K562 (cell line): ENCODE data around the gene MTSS2. TPM values are rescaled to one million over a fixed set of nuclear protein-coding genes. Genes with fewer than 3 reads are reported as not detected.

Experiments
- ATAC-seq: fragments of 200-7000 bp; cut with Tn5 transposase; 3 replicates; pipeline ENCODE4 v1.9.1; 2020; ENCODE audit warnings: moderate library complexity
- BruUV-seq: library from RNA; stranded (reverse); fragments of 400-500 nt; replicated peaks from 2 replicates; lab custom pipeline; 2021; lab: Mats Ljungman, UMichigan
- CTCF ChIA-PET: fragments of 300-600 bp; formaldehyde crosslinking; extraction: SDS; loops from one replicate; lab custom pipeline; 2021; ENCODE audit warnings: low intra/inter-chr PET ratio; lab: Yijun Ruan, JAX
- POLR2A ChIA-PET: fragments of 300-600, 350-650 bp; sonication (Branson Sonifier 250); formaldehyde crosslinking; extraction: SDS; loops from one replicate; lab custom pipeline; 2021; ENCODE audit warnings: antibody characterized with exemption, inconsistent platforms; lab: Yijun Ruan, JAX
- DNase-seq, 4 experiments: peaks; one replicate each; pipeline versions ENCODE4 v3.0.0 to v3.0.0-alpha.2; 2011 to 2018; ENCODE audit warnings: low spot score in 3 of 4, mixed read lengths in 3 of 4; ENCODE audit errors: extremely low read depth in 1 of 4
- FAIRE-seq: peaks from 2 replicates; lab custom pipeline; 2011; peaks lifted over from hg19 to GRCh38; lab: Jason Lieb, UNC
- H2AFZ ChIP-seq: 2 replicates; pipeline ENCODE4 v1.6.0; 2011; ENCODE audit warnings: low read depth, low read length, control low read depth, inconsistent platforms
- H3K27ac ChIP-seq: fragments of 200-600 bp; 3 replicates; pipeline ENCODE4 v1.8.0; 2011; ENCODE audit warnings: low read depth, mild to moderate bottlenecking, control low read depth, inconsistent platforms, low read length, moderate library complexity, mixed read lengths; ENCODE audit errors: extremely low read depth
- H3K27me3 ChIP-seq, 2 experiments: fragments of 300-600 bp in 1 of 2; 2 replicates in 1 of 2; 3 replicates in 1 of 2; pipeline versions ENCODE4 v1.6.0 to v1.8.0; 2011; ENCODE audit warnings: inconsistent platforms in 2 of 2, low read length in 2 of 2, mild to moderate bottlenecking in 1 of 2, mixed read lengths in 1 of 2, moderate library complexity in 1 of 2; ENCODE audit not compliant: control insufficient read depth in 2 of 2, insufficient read depth in 2 of 2
- H3K36me3 ChIP-seq: fragments of 300-600 bp; 3 replicates; pipeline ENCODE4 v1.8.0; 2011; ENCODE audit warnings: mild to moderate bottlenecking, low read length, inconsistent platforms; ENCODE audit not compliant: control insufficient read depth, insufficient read depth
- H3K4me1 ChIP-seq, 2 experiments: fragments of 200-600 bp in 1 of 2; replicated peaks in 1 of 2; 2 replicates in 1 of 2; 3 replicates in 1 of 2; pipeline versions ENCODE4 v1.5.1 to v1.8.0; 2011; ENCODE audit warnings: inconsistent platforms in 2 of 2, low read length in 2 of 2, mild to moderate bottlenecking in 1 of 2, mixed read lengths in 1 of 2, moderate library complexity in 1 of 2; ENCODE audit not compliant: control insufficient read depth in 2 of 2, insufficient read depth in 2 of 2
- H3K4me2 ChIP-seq: 2 replicates; pipeline ENCODE4 v1.6.1; 2011; ENCODE audit warnings: low read length, control low read depth, inconsistent platforms, mixed read lengths; ENCODE audit not compliant: insufficient read depth
- H3K4me3 ChIP-seq: fragments of 200-600 bp; sonication (generic), shearing (Covaris generic); 2 replicates; pipeline ENCODE4 v1.5.1; 2016; ENCODE audit warnings: control low read depth, inconsistent platforms
- H3K79me2 ChIP-seq: fragments of 200-600 bp; 3 replicates; pipeline ENCODE4 v1.8.0; 2011; ENCODE audit warnings: low read length, inconsistent platforms; ENCODE audit not compliant: control insufficient read depth, insufficient read depth
- H3K9ac ChIP-seq, 2 experiments: 2 replicates each; pipeline versions ENCODE4 v1.6.0 to v1.6.1; 2011; ENCODE audit warnings: low read depth in 2 of 2, low read length in 2 of 2, control low read depth in 1 of 2, inconsistent platforms in 1 of 2, mild to moderate bottlenecking in 1 of 2, mixed read lengths in 1 of 2; ENCODE audit not compliant: insufficient read depth in 1 of 2
- H3K9me1 ChIP-seq: one replicate; pipeline ENCODE4 v1.6.0; 2011; ENCODE audit warnings: inconsistent platforms, mild to moderate bottlenecking, low read length, moderate library complexity; ENCODE audit not compliant: control insufficient read depth, insufficient read depth
- H3K9me3 ChIP-seq: replicated peaks from 2 replicates; pipeline ENCODE4 v1.5.1; 2011; ENCODE audit warnings: low read depth, low read length, inconsistent platforms; ENCODE audit not compliant: control insufficient read depth, insufficient read depth
- H4K20me1 ChIP-seq: replicated peaks from 2 replicates; pipeline ENCODE4 v1.6.1; 2011; ENCODE audit warnings: low read length, inconsistent platforms, mixed read lengths; ENCODE audit not compliant: control insufficient read depth, insufficient read depth
- ATF3 ChIP-seq, 2 experiments: fragments of 450-650 bp in 1 of 2; sonication (generic) in 1 of 2; formaldehyde crosslinking in 1 of 2; IDR thresholded peaks in 1 of 2; conservative IDR thresholded peaks in 1 of 2; 2 replicates each; pipeline versions ENCODE4 v1.6.1 to v1.8.1; 2016 to 2023; ENCODE audit warnings: mild to moderate bottlenecking in 2 of 2, moderate library complexity in 2 of 2, inconsistent platforms in 1 of 2, missing genetic modification reagents in 1 of 2
- DLX4 ChIP-seq: fragments of 250-450 bp; sonication (Bioruptor Pico); IDR thresholded peaks from 2 replicates; pipeline ENCODE4 v1.6.1; 2021; ENCODE audit warnings: mild to moderate bottlenecking
- E2F1 ChIP-seq: sonication (generic); formaldehyde crosslinking; IDR thresholded peaks from 2 replicates; pipeline ENCODE4 v1.8.1; 2023; ENCODE audit warnings: mild to moderate bottlenecking, missing genetic modification reagents, moderate library complexity
- KLF16 ChIP-seq: IDR thresholded peaks from 2 replicates; pipeline ENCODE4 v1.6.1; 2016; ENCODE audit warnings: antibody characterized with exemption
- MECOM ChIP-seq: fragments of 250-450 bp; sonication (Bioruptor Pico); IDR thresholded peaks from 2 replicates; pipeline ENCODE4 v1.8.0; 2022; ENCODE audit warnings: inconsistent platforms
- NONO ChIP-seq, 2 experiments: fragments of 200-400 bp in 1 of 2; fragments of 450-650 bp in 1 of 2; formaldehyde crosslinking in 1 of 2; IDR thresholded peaks; 2 replicates each; pipeline ENCODE4 v1.6.1; 2017; ENCODE audit warnings: low read depth in 2 of 2, mild to moderate bottlenecking in 2 of 2, moderate library complexity in 2 of 2, low read length in 1 of 2
- PHF8 ChIP-seq: fragments of 200-600 bp; sonication (generic); IDR thresholded peaks from 2 replicates; pipeline ENCODE4 v1.6.1; 2012; ENCODE audit warnings: mixed run types, mild to moderate bottlenecking, inconsistent platforms, low read length, moderate library complexity, borderline replicate concordance
- PYGO2 ChIP-seq: fragments of 450-650 bp; IDR thresholded peaks from 2 replicates; pipeline ENCODE4 v1.6.1; 2016; ENCODE audit warnings: mild to moderate bottlenecking, missing genetic modification characterization, moderate library complexity, missing compliant biosample characterization
- RBM39 ChIP-seq: fragments of 200-400 bp; formaldehyde crosslinking; optimal IDR thresholded peaks from 2 replicates; pipeline ENCODE3; 2018; ENCODE audit warnings: low read depth, low read length
- RFX1 ChIP-seq: fragments of 450-650 bp; IDR thresholded peaks from 2 replicates; pipeline ENCODE4 v1.6.1; 2016; ENCODE audit warnings: mild to moderate bottlenecking, moderate library complexity
- WGBS: fragments of 100-300 bp; shearing (Covaris generic); methylation state at CpG from one replicate; pipeline ENCODE4 v1.1.6; 2016; ENCODE audit warnings: low coverage, mixed read lengths; ENCODE audit not compliant: insufficient coverage; ENCODE audit errors: missing lambda C conversion rate; 5-methylcytosine and 5-hydroxymethylcytosine counted together
- in situ Hi-C: fragments of 300-500 bp; cut with MboI; formaldehyde crosslinking; loops from 4 replicates; pipeline ENCODE4 v1.15.0; 2018; ENCODE audit warnings: inconsistent platforms, mixed read lengths
- intact Hi-C: fragments of 100-400 bp; cut with micrococcal nuclease; formaldehyde crosslinking; loops from 2 replicates; pipeline ENCODE4 v1.14.2; 2022
- polyA plus RNA-seq, 8 experiments: library from polyadenylated mRNA; depleted of rRNA in 4 of 8; stranded (reverse) in 5 of 8; unstranded in 3 of 8; fragments of >200 nt; fragmentation: Nextera tagmentation in 2 of 8; fragmentation: Illumina TruSeq in 1 of 8; extraction: Ambion mirVana in 2 of 8; extraction: Trizol in 1 of 8; gene quantifications; 2 replicates each; pipeline versions ENCODE4 v1.2.1 to v1.2.3, GENCODE V29; 2011 to 2014; ENCODE audit warnings: inconsistent platforms in 1 of 8, missing spikeins in 1 of 8
- total RNA-seq, 7 experiments: library from RNA; depleted of rRNA in 6 of 7; stranded (reverse); fragments of >200 nt in 6 of 7; fragmentation: Illumina TruSeq in 2 of 7; extraction: Trizol in 2 of 7; gene quantifications; 2 replicates each; pipeline versions ENCODE4 v1.2.1 to v1.2.3, GENCODE V29; 2011 to 2021; ENCODE audit warnings: low replicate concordance in 1 of 7

Gene MTSS2
- total and polyA plus RNA-seq, 9 of the 15 experiments (the other 6 are each of a cell fraction or from before 2014, with no cell fraction given), result 0.11 to 60.3 (median 16.9) TPM

GRCh38 chr16:70649300-70649699, 36.6 kb downstream of the MTSS2 start:
- no peak overlapping the region for H3K4me3 ChIP-seq
- H3K4me2 ChIP-seq, result no peak overlapping the region
- H3K27me3 ChIP-seq, result peaks cover 17 to 32% of the 10 kb centered on the region in 2 experiments; a peak in 3 of 5 replicates
- DNase-seq, result no peak
- in situ Hi-C loops, result no loop called here
- CTCF ChIA-PET, result no interaction called here
- no peaks in the 10 kb centered on the region for H3K36me3 ChIP-seq
- POLR2A ChIA-PET, result interaction anchor here (0.7 to 1.0 kb wide), 3 partner anchors 12 to 304 kb away, joined by 3 to 4 read pairs (median 3); no protein-coding TSS in a partner anchor
- no peak overlapping the region for H3K9ac ChIP-seq
- no peak overlapping the region for H3K27ac ChIP-seq
- H3K9me3 ChIP-seq, result no peaks in the 10 kb centered on the region
- no TSS peak for BruUV-seq
- 16% methylated on average over 7 of the region's 7 CpGs for WGBS
- H3K9me1 ChIP-seq, result no peaks in the 10 kb centered on the region
- TF ChIP-seq E2F1 (CRISPR knock-in tag) (no peak), RFX1 (peak; percentile 77), KLF16 (no peak)
- H2AFZ ChIP-seq, result no peak overlapping the region
- H3K79me2 ChIP-seq, result no peaks in the 10 kb centered on the region
- H3K4me1 ChIP-seq, result peaks cover 3 to 22% of the 10 kb centered on the region in 2 experiments
- no peaks in the 10 kb centered on the region; the same call in 1 of the 2 replicates for H4K20me1 ChIP-seq
- ATAC-seq, result no peak
- intact Hi-C loops, result no loop called here
- no peak for FAIRE-seq

- DNase-seq (no peak), ATAC-seq (no peak; the same call in 2 of the 3 replicates), FAIRE-seq (no peak)
- H3K4me2 ChIP-seq, result no peak overlapping the region
- H3K4me3 ChIP-seq, result no peak overlapping the region
- 11% methylated on average over 6 of the region's 6 CpGs for WGBS
- peak overlapping the region; percentile 56; the same call in 1 of the 2 replicates for H2AFZ ChIP-seq
- H3K27me3 ChIP-seq, result peaks cover 17 to 32% of the 10 kb centered on the region in 2 experiments; a peak in 3 of 5 replicates
- H3K4me1 ChIP-seq, result peaks cover 0 to 17% of the 10 kb centered on the region in 2 experiments; a peak in 3 of 5 replicates
- TF ChIP-seq RBM39 (no peak), ATF3 (IDR thresholded peaks at IDR 0.05) (no peak), ATF3 (CRISPR knock-in tag; conservative IDR thresholded peaks at IDR 0.05) (no peak), PYGO2 (tag) (no peak), DLX4 (CRISPR knock-in tag) (no peak), NONO (IDR thresholded peaks at IDR 0.05; ENCODE audit: low read depth in 2 of 2, low read length in 1 of 2) (no peak), PHF8 (no peak), MECOM (CRISPR knock-in tag) (no peak)
- TF ChIP-seq, all 486 proteins: peak for 0
- no peak overlapping the region for H3K27ac ChIP-seq
- CTCF ChIA-PET, result no interaction called here
- H3K9me3 ChIP-seq, result no peaks in the 10 kb centered on the region
- H3K79me2 ChIP-seq, result no peaks in the 10 kb centered on the region
- H4K20me1 ChIP-seq, result no peaks in the 10 kb centered on the region; the same call in 1 of the 2 replicates
- intact Hi-C loops, result no loop called here
- H3K9ac ChIP-seq, result 0 out of 4 replicates have a peak overlapping the region, but pooled peaks of 1 of the 2 experiments have one; percentile 21
- POLR2A ChIA-PET, result interaction anchor here (0.7 to 1.0 kb wide), 3 partner anchors 13 to 303 kb away, joined by 3 to 4 read pairs (median 3); no protein-coding TSS in a partner anchor
- no TSS peak for BruUV-seq
- in situ Hi-C loops, result no loop called here
- H3K36me3 ChIP-seq, result no peaks in the 10 kb centered on the region
- H3K9me1 ChIP-seq, result no peaks in the 10 kb centered on the region
Measured at GRCh38 chr16:70648606-70649005, 37.2 kb downstream of the MTSS2 start.
